Keratinocyte (primary cell): Measurements from ENCODE around the gene AP1S3. TPM values are rescaled to one million over a fixed set of nuclear protein-coding genes. Genes with fewer than 3 reads are reported as not detected.

Source experiments
- DNase-seq: peaks from one replicate; pipeline ENCODE4 v3.0.0-alpha.2; 2011; ENCODE audit warnings: low read depth, missing footprints, low spot score
- FAIRE-seq: peaks from 2 replicates; lab custom pipeline; 2011; peaks lifted over from hg19 to GRCh38; lab: Jason Lieb, UNC
- H2AFZ ChIP-seq: 2 replicates; pipeline ENCODE4 v1.6.0; 2012; ENCODE audit warnings: low read length, control low read depth, inconsistent platforms; ENCODE audit not compliant: control insufficient read depth
- H3K27ac ChIP-seq: 2 replicates; pipeline ENCODE4 v1.5.1; 2011; ENCODE audit warnings: low read length; ENCODE audit not compliant: control insufficient read depth, insufficient read depth
- H3K27me3 ChIP-seq: 3 replicates; pipeline ENCODE4 v1.6.0; 2011; ENCODE audit warnings: low read length; ENCODE audit not compliant: control insufficient read depth, insufficient read depth; ENCODE audit errors: extremely low read depth
- H3K36me3 ChIP-seq, 2 experiments: 2 replicates in 1 of 2; 3 replicates in 1 of 2; pipeline ENCODE4 v1.5.1; 2011; ENCODE audit warnings: low read length in 2 of 2, mild to moderate bottlenecking in 1 of 2; ENCODE audit not compliant: control insufficient read depth in 2 of 2, insufficient read depth in 2 of 2; ENCODE audit errors: extremely low read depth in 1 of 2
- H3K4me1 ChIP-seq: 3 replicates; pipeline ENCODE4 v1.5.1; 2011; ENCODE audit warnings: low read length; ENCODE audit not compliant: control insufficient read depth, insufficient read depth; ENCODE audit errors: extremely low read depth
- H3K4me2 ChIP-seq: 3 replicates; pipeline ENCODE4 v1.6.0; 2011; ENCODE audit warnings: low read depth, low read length; ENCODE audit not compliant: control insufficient read depth, insufficient read depth; ENCODE audit errors: extremely low read depth
- H3K4me3 ChIP-seq, 3 experiments: fragments of 200-600 bp in 1 of 3; sonication (generic) in 1 of 3; 2 replicates in 2 of 3; 3 replicates in 1 of 3; pipeline ENCODE4 v1.5.1; 2011 to 2016; ENCODE audit warnings: low read length in 3 of 3, mild to moderate bottlenecking in 3 of 3, control low read depth in 2 of 3, inconsistent platforms in 1 of 3, low read depth in 1 of 3, mixed read lengths in 1 of 3, mixed run types in 1 of 3, moderate library complexity in 1 of 3; ENCODE audit not compliant: control insufficient read depth in 2 of 3, insufficient read depth in 2 of 3; ENCODE audit errors: extremely low read depth in 1 of 3
- H3K79me2 ChIP-seq: 2 replicates; pipeline ENCODE4 v1.6.0; 2012; ENCODE audit warnings: low read length; ENCODE audit not compliant: control insufficient read depth, insufficient read depth
- H3K9ac ChIP-seq: 3 replicates; pipeline ENCODE4 v1.6.0; 2011; ENCODE audit warnings: low read length; ENCODE audit not compliant: control insufficient read depth, insufficient read depth; ENCODE audit errors: extremely low read depth
- H3K9me1 ChIP-seq: 3 replicates; pipeline ENCODE4 v1.6.0; 2011; ENCODE audit warnings: low read length; ENCODE audit not compliant: control insufficient read depth, insufficient read depth; ENCODE audit errors: extremely low read depth
- H3K9me3 ChIP-seq: 2 replicates; pipeline ENCODE4 v1.5.1; 2012; ENCODE audit warnings: low read depth, low read length; ENCODE audit not compliant: control insufficient read depth
- H4K20me1 ChIP-seq: 3 replicates; pipeline ENCODE4 v1.6.0; 2011; ENCODE audit warnings: low read length; ENCODE audit not compliant: control insufficient read depth, insufficient read depth; ENCODE audit errors: extremely low read depth
- CTCF ChIP-seq, 3 experiments: IDR thresholded peaks in 1 of 3; conservative IDR thresholded peaks in 1 of 3; optimal IDR thresholded peaks in 1 of 3; 2 replicates in 2 of 3; 3 replicates in 1 of 3; pipeline versions ENCODE3 to v1.5.1; 2011; ENCODE audit warnings: low read length in 3 of 3, mild to moderate bottlenecking in 3 of 3, moderate library complexity in 2 of 3, control low read depth in 1 of 3, inconsistent platforms in 1 of 3; ENCODE audit not compliant: insufficient read depth in 2 of 3; ENCODE audit errors: extremely low read depth in 1 of 3
- EZH2 ChIP-seq: IDR thresholded peaks from one replicate; pipeline ENCODE4 v1.6.1; 2012; ENCODE audit warnings: inconsistent platforms, mild to moderate bottlenecking, low read length, moderate library complexity
- dilution Hi-C: fragments of 300-500 bp; cut with MboI; formaldehyde crosslinking; loops from one replicate; pipeline ENCODE4 v1.7.0; 2020; ENCODE audit warnings: low sequenced_read_pairs; ENCODE audit not compliant: extremely low pct_ligation_motif_present
- polyA plus RNA-seq, 5 experiments: library from polyadenylated mRNA; depleted of rRNA in 3 of 5; stranded (reverse) in 3 of 5; stranded (forward) in 1 of 5; unstranded in 1 of 5; fragments of >200 nt; gene quantifications; 1 replicate in 1 of 5; 2 replicates in 3 of 5; 3 replicates in 1 of 5; pipeline versions ENCODE4 v1.2.1 to v1.2.3, GENCODE V29; 2011 to 2012; ENCODE audit warnings: missing spikeins in 2 of 5, low read depth in 1 of 5, low replicate concordance in 1 of 5

AP1S3 gene
- polyA plus RNA-seq, 1 donor (not counting 4 experiments of a cell fraction or from before 2014, with no cell fraction given) = 33.7 TPM

GRCh38 chr2:223722226-223722625 lies 115.2 kb downstream of the AP1S3 start:
- no peaks in the 10 kb centered on the region for H3K79me2 ChIP-seq
- H2AFZ ChIP-seq = no peak overlapping the region
- no peaks in the 10 kb centered on the region for H3K27me3 ChIP-seq
- no peaks in the 10 kb centered on the region for H3K9me1 ChIP-seq
- no peaks in the 10 kb centered on the region for H3K9me3 ChIP-seq
- dilution Hi-C loops = no loop called here
- H3K4me2 ChIP-seq = no peak overlapping the region
- no peaks in the 10 kb centered on the region for H4K20me1 ChIP-seq
- FAIRE-seq (no peak), DNase-seq (no peak)
- H3K4me1 ChIP-seq = peaks cover 20% of the 10 kb centered on the region
- no peak overlapping the region for H3K4me3 ChIP-seq
- no peak overlapping the region for H3K9ac ChIP-seq
- H3K27ac ChIP-seq = no peak overlapping the region
- TF ChIP-seq EZH2 (no peak), CTCF (optimal IDR thresholded peaks at IDR 0.05 in 1 of 3, IDR thresholded peaks at IDR 0.05 in 1 of 3, conservative IDR thresholded peaks at IDR 0.05 in 1 of 3; ENCODE audit: extremely low read depth in 1 of 3, insufficient read depth in 2 of 3, low read length in 3 of 3) (no peak)
- no peaks in the 10 kb centered on the region for H3K36me3 ChIP-seq

- no peak for TF ChIP-seq EZH2
- no peak for FAIRE-seq
These were observed 115.6 kb downstream of the AP1S3 start for GRCh38 chr2:223721746-223722145.

GRCh38 chr2:223720367-223720766 lies 117.0 kb downstream of the AP1S3 start:
- Histone ChIP-seq H3K9me3 (no peaks in the 10 kb centered on the region), H3K4me2 (no peak overlapping the region), H3K9me1 (no peaks in the 10 kb centered on the region), H2AFZ (no peak overlapping the region), H3K4me1 (peaks cover 11% of the 10 kb centered on the region), H4K20me1 (no peaks in the 10 kb centered on the region), H3K4me3 (no peak overlapping the region), H3K9ac (no peak overlapping the region), H3K27ac (no peak overlapping the region), H3K36me3 (no peaks in the 10 kb centered on the region), H3K27me3 (no peaks in the 10 kb centered on the region), H3K79me2 (no peaks in the 10 kb centered on the region)
- DNase-seq (no peak), FAIRE-seq (no peak)
- TF ChIP-seq CTCF (optimal IDR thresholded peaks at IDR 0.05 in 1 of 3, IDR thresholded peaks at IDR 0.05 in 1 of 3, conservative IDR thresholded peaks at IDR 0.05 in 1 of 3; ENCODE audit: extremely low read depth in 1 of 3, insufficient read depth in 2 of 3, low read length in 3 of 3) (no peak), EZH2 (no peak)
- dilution Hi-C loops = no loop called here

More at GRCh38 chr2:223721746-223722145, 115.6 kb downstream of the AP1S3 start:
- peaks cover 20% of the 10 kb centered on the region for H3K4me1 ChIP-seq
- H3K9ac ChIP-seq = no peak overlapping the region
- H2AFZ ChIP-seq = no peak overlapping the region
- DNase-seq = no peak
- no peak overlapping the region for H3K4me2 ChIP-seq
- H3K79me2 ChIP-seq = no peaks in the 10 kb centered on the region
- H3K9me1 ChIP-seq = no peaks in the 10 kb centered on the region
- H4K20me1 ChIP-seq = no peaks in the 10 kb centered on the region
- no peaks in the 10 kb centered on the region for H3K9me3 ChIP-seq
- H3K27ac ChIP-seq = no peak overlapping the region
- H3K36me3 ChIP-seq = no peaks in the 10 kb centered on the region
- no peak overlapping the region for H3K4me3 ChIP-seq
- dilution Hi-C loops = no loop called here
- H3K27me3 ChIP-seq = no peaks in the 10 kb centered on the region
